Left lung (tissue), 14 donors: ENCODE results near the gene DNAJC15. TPM values are rescaled to one million over a fixed set of nuclear protein-coding genes. Genes with fewer than 3 reads are reported as not detected.

Experiments used
- ATAC-seq: fragments of 200-7000 bp; cut with Tn5 transposase; one replicate; pipeline ENCODE4 v1.9.1; 2020; ENCODE audit warnings: moderate library complexity
- DNase-seq, 4 donors: peaks; one replicate each; pipeline ENCODE4 v3.0.0-alpha.2; 2013 to 2020
- H3K27ac ChIP-seq, 2 donors: fragments of 200-600 bp; sonication (generic) in 1 of 2; one replicate each; pipeline versions ENCODE4 v1.5.0 to v1.8.0; 2020 to 2021
- H3K27me3 ChIP-seq, 2 donors: fragments of 200-600 bp; sonication (generic) in 1 of 2; one replicate each; pipeline versions ENCODE4 v1.5.0 to v1.8.0; 2020 to 2021
- H3K36me3 ChIP-seq, 2 donors: fragments of 200-600 bp; sonication (generic) in 1 of 2; one replicate each; pipeline versions ENCODE4 v1.5.0 to v1.8.0; 2020 to 2021
- H3K4me1 ChIP-seq, 2 donors: fragments of 200-600 bp; one replicate each; pipeline ENCODE4 v1.8.0; 2021
- H3K4me3 ChIP-seq, 2 donors: fragments of 200-600 bp; sonication (generic) in 1 of 2; one replicate each; pipeline versions ENCODE4 v1.5.0 to v1.8.0; 2020 to 2021; ENCODE audit warnings: mild to moderate bottlenecking in 1 of 2
- H3K9me3 ChIP-seq, 2 donors: fragments of 200-600 bp; sonication (generic) in 1 of 2; one replicate each; pipeline versions ENCODE4 v1.5.0 to v1.8.0; 2020 to 2021
- intact Hi-C, 2 donors: fragments of 100-400 bp; cut with DNase I; formaldehyde crosslinking; loops; one replicate each; pipeline versions ENCODE4 v1.11.2 to v1.14.2; 2022
- long read RNA-seq, 12 donors: library from polyadenylated mRNA in 2 of 12; unstranded in 2 of 12; transcript quantifications; one replicate each; pipeline ENCODE4 v2.0.0 and lab custom pipeline, GENCODE V29; 2019 to 2026
- polyA plus RNA-seq, 6 donors: library from polyadenylated mRNA; unstranded; fragments of 120-200 nt; gene quantifications; one replicate each; pipeline ENCODE4 v1.2.1, GENCODE V29; 2013; ENCODE audit not compliant: insufficient read length in 6 of 6
- total RNA-seq, 2 donors: library from RNA; stranded (reverse); fragmentation: NEBNext Ultra II Directional; extraction: Animal tissue kit (Norgen Biotek cat#: 25700); gene quantifications; one replicate each; pipeline ENCODE4 v1.2.1, GENCODE V29; 2021
- TF ChIP-seq, protein P1 (sequence below), 2 donors: fragments of 200-600 bp; sonication (generic) in 1 of 2; IDR thresholded peaks; one replicate each; pipeline versions ENCODE4 v1.5.0 to v1.8.0; 2021; ENCODE audit warnings: antibody characterized with exemption in 2 of 2
- donor health status: DM: no; HTN: yes; CAD: no.
- donor health status: DM: no; HTN: no; CAD: no.

Gene DNAJC15
- total RNA-seq = 10 to 100 TPM; 12.8 to 16.1 TPM
- 10 to 100 TPM; 14.4 to 28.5 (median 23.0) TPM for polyA plus RNA-seq
- long read RNA-seq, donor 1, full-length matches to known transcripts = 45 of 45 reads
- long read RNA-seq, donor 1, partial matches to known transcripts = 0 of 45 reads
- long read RNA-seq, donor 1, other reads (novel, unspliced or antisense) = 0 of 45 reads
- long read RNA-seq, donor 2, full-length matches to known transcripts = 51 of 51 reads
- long read RNA-seq, donor 2, partial matches to known transcripts = 0 of 51 reads
- long read RNA-seq, donor 2, other reads (novel, unspliced or antisense) = 0 of 51 reads
- long read RNA-seq, donor 3, full-length matches to known transcripts = 62 of 62 reads
- long read RNA-seq, donor 3, partial matches to known transcripts = 0 of 62 reads
- long read RNA-seq, donor 3, other reads (novel, unspliced or antisense) = 0 of 62 reads
- long read RNA-seq, donor 4, full-length matches to known transcripts = 90 of 96 reads
- long read RNA-seq, donor 4, partial matches to known transcripts = 0 of 96 reads
- long read RNA-seq, donor 4, other reads (novel, unspliced or antisense) = 6 of 96 reads
- long read RNA-seq, donor 5, full-length matches to known transcripts = 53 of 53 reads
- long read RNA-seq, donor 5, partial matches to known transcripts = 0 of 53 reads
- long read RNA-seq, donor 5, other reads (novel, unspliced or antisense) = 0 of 53 reads
- long read RNA-seq, donor 6, full-length matches to known transcripts = 80 of 80 reads
- long read RNA-seq, donor 6, partial matches to known transcripts = 0 of 80 reads
- long read RNA-seq, donor 6, other reads (novel, unspliced or antisense) = 0 of 80 reads
- long read RNA-seq, donor 7, full-length matches to known transcripts = 55 of 55 reads
- long read RNA-seq, donor 7, partial matches to known transcripts = 0 of 55 reads
- long read RNA-seq, donor 7, other reads (novel, unspliced or antisense) = 0 of 55 reads
- long read RNA-seq, donor 8, full-length matches to known transcripts = 33 of 33 reads
- long read RNA-seq, donor 8, partial matches to known transcripts = 0 of 33 reads
- long read RNA-seq, donor 8, other reads (novel, unspliced or antisense) = 0 of 33 reads
- long read RNA-seq, donor 9, full-length matches to known transcripts = 1 of 1 reads
- long read RNA-seq, donor 9, partial matches to known transcripts = 0 of 1 reads
- long read RNA-seq, donor 9, other reads (novel, unspliced or antisense) = 0 of 1 reads
- long read RNA-seq, donor 10, full-length matches to known transcripts = 63 of 65 reads
- long read RNA-seq, donor 10, partial matches to known transcripts = 0 of 65 reads
- long read RNA-seq, donor 10, other reads (novel, unspliced or antisense) = 2 of 65 reads
- long read RNA-seq, donor 11, full-length matches to known transcripts = 46 of 46 reads
- long read RNA-seq, donor 11, partial matches to known transcripts = 0 of 46 reads
- long read RNA-seq, donor 11, other reads (novel, unspliced or antisense) = 0 of 46 reads
- long read RNA-seq, donor 12, full-length matches to known transcripts = 32 of 32 reads
- long read RNA-seq, donor 12, partial matches to known transcripts = 0 of 32 reads
- long read RNA-seq, donor 12, other reads (novel, unspliced or antisense) = 0 of 32 reads

DNA sequence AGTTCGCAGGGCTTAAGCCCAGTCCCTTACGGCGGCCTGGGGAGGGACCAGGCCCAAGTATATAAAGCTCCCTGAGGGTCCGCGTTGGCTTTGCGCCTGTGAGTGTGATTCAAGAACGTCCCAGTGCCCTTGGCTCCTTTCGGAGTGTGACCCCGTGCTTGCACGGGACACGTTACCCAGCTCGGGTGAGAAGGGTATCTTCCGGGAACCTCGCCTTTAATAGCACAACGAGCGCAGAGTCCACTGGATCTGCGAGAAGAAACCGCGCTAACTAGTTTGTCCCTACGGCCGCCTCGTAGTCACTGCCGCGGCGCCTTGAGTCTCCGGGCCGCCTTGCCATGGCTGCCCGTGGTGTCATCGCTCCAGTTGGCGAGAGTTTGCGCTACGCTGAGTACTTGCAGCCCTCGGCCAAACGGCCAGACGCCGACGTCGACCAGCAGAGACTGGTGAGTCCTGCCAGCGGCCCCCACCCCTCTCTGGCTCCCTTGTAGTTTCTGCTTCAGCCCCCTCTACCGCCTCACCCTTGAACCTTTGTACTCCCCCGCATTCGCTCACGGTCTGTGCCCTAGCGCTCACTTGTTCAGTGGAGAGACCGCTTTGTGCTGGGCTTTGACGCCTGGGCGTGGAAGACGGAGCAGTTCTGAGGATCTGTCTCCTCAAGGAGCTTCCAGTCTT, at the start of gene DNAJC15:
Gene DNAJC15, plus strand, starts transcription at position 298 of the 675 bp plus-strand sequence. Its CDS starts 41 bp downstream, at position 339.
- intact Hi-C loops = no loop called here
- TF ChIP-seq, protein P1, sequence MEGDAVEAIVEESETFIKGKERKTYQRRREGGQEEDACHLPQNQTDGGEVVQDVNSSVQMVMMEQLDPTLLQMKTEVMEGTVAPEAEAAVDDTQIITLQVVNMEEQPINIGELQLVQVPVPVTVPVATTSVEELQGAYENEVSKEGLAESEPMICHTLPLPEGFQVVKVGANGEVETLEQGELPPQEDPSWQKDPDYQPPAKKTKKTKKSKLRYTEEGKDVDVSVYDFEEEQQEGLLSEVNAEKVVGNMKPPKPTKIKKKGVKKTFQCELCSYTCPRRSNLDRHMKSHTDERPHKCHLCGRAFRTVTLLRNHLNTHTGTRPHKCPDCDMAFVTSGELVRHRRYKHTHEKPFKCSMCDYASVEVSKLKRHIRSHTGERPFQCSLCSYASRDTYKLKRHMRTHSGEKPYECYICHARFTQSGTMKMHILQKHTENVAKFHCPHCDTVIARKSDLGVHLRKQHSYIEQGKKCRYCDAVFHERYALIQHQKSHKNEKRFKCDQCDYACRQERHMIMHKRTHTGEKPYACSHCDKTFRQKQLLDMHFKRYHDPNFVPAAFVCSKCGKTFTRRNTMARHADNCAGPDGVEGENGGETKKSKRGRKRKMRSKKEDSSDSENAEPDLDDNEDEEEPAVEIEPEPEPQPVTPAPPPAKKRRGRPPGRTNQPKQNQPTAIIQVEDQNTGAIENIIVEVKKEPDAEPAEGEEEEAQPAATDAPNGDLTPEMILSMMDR (IDR thresholded peaks at IDR 0.05) = no peak
- peak within 1 kb of the TSS; percentile 42 to 54 for H3K4me3 ChIP-seq
- peak; percentile 80 to 91 (median 90) for DNase-seq
- H3K27ac ChIP-seq = peak within 1 kb of the TSS; percentile 75 to 82
- H3K4me1 ChIP-seq = peaks cover 3 to 37% of the 10 kb centered on the region in 2 donors
- H3K9me3 ChIP-seq = no peaks in the 10 kb centered on the region
- H3K36me3 ChIP-seq = no peaks in the 10 kb centered on the region
- peak; percentile 94 for ATAC-seq
- H3K27me3 ChIP-seq = no peaks in the 10 kb centered on the region

DNA sequence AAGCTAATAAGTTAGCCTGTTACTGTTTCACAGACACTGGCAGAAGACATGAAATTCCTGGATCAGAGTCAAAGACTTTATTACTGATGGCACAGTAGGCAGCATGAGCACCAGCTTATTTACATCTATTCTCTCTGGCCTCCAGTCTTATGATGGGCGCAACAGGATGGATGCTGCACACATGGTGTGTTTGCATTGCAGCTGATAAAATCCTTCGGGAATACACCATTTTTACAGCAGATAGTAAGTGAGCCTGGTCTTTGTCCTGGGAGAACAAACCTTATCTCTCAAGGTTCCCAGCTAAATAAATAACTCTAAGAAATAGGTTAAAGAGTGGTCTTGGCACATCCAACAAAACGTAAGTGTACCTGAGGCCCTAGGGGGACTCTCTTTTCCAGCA, 47.3 kb upstream of the DNAJC15 start:
- no peak for ATAC-seq
- TF ChIP-seq, protein P1 (IDR thresholded peaks at IDR 0.05) = no peak

DNA sequence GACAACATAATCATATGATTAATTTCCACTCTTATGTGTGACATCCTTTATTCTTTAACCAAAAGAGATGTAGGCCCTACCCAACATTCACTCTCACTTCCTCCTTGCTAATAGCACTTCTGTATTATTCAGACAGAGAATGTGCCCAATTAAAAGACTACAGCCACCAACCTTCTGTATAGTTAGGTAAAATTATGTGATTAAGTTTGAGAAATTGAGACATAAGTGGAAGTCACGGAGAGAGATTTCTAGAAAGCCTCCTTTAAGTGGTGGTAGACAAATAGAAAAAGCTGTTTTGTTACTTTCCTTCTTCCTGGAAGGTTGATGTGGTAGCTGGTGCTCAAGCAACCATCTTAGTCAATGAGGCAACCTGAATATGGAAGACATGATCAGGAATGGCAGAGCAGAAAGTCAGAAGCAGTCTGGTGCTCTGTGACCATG, 46.1 kb upstream of the DNAJC15 start:
- Histone ChIP-seq H3K27ac (no peak overlapping the region), H3K4me3 (no peak overlapping the region), H3K27me3 (no peaks in the 10 kb centered on the region), H3K4me1 (no peaks in the 10 kb centered on the region), H3K9me3 (peaks cover 0 to 2% of the 10 kb centered on the region in 2 donors), H3K36me3 (peaks cover 0 to 4% of the 10 kb centered on the region in 2 donors)
- TF ChIP-seq, protein P1 (IDR thresholded peaks at IDR 0.05) = no peak
- peak; percentile 31 for ATAC-seq
- DNase-seq = no peak
- intact Hi-C loops = no loop called here

More for the DNA sequence above, 47.3 kb upstream of the DNAJC15 start:
- Histone ChIP-seq H3K27me3 (no peaks in the 10 kb centered on the region), H3K27ac (no peak overlapping the region), H3K4me1 (peaks cover 0 to 8% of the 10 kb centered on the region in 2 donors), H3K36me3 (peaks cover 0 to 4% of the 10 kb centered on the region in 2 donors), H3K9me3 (peaks cover 0 to 2% of the 10 kb centered on the region in 2 donors), H3K4me3 (no peak overlapping the region)
- intact Hi-C loops = no loop called here
- no peak for DNase-seq

DNA sequence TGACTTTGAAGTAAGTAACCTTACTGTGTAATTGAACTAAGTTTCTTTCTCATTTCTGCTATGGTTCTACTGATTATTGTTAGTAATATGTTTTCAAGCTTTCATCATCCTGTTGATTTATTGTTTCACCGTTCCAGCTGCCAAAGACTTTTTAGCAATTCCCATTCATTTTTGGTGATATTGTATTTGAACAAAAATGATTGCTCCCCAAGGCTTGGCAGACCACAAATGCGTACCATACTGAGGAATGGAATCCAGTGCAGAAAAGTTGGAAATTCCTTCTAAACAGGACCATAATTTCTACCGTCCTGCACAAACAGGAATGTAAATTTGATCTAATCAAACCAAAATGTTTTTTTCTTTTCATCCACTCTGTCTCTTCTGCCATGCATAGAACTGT, 42.1 kb upstream of the DNAJC15 start:
- Histone ChIP-seq H3K4me1 (peaks cover 0 to 25% of the 10 kb centered on the region in 2 donors), H3K27ac (no peak overlapping the region), H3K4me3 (no peak overlapping the region), H3K9me3 (peaks cover 0 to 2% of the 10 kb centered on the region in 2 donors), H3K36me3 (no peaks in the 10 kb centered on the region), H3K27me3 (no peaks in the 10 kb centered on the region)
- DNase-seq (no peak), ATAC-seq (no peak)
- TF ChIP-seq, protein P1 (IDR thresholded peaks at IDR 0.05) = no peak
- intact Hi-C loops = no loop called here
